ENCODE data around the gene EDEM3. TPM values are rescaled to one million over a fixed set of nuclear protein-coding genes. Genes with fewer than 3 reads are reported as not detected.
"Not testable (repeated sequence)": the region's sequence is repeated elsewhere in the genome, so short reads cannot be mapped to it uniquely, and the experiment has no call there.

The EDEM3 gene
- total RNA-seq, 1 experiment from 2014 or later = 42.3 TPM

- DNase-seq (ENCODE audit: low read depth) = no peak
Measured at GRCh38 chr1:184769241-184769640, 14.6 kb upstream of the EDEM3 start.

GRCh38 chr1:184768467-184768866 lies 13.8 kb upstream of the EDEM3 start:
- no peak for DNase-seq (ENCODE audit: low read depth)

GRCh38 chr1:184767591-184767990 lies 12.9 kb upstream of the EDEM3 start:
- no peak for DNase-seq (ENCODE audit: low read depth)

- no peak for DNase-seq (ENCODE audit: low read depth)
Measured at GRCh38 chr1:184764483-184764882, 9.8 kb upstream of the EDEM3 start.

- DNase-seq (ENCODE audit: low read depth) = not testable (repeated sequence)
Measured at GRCh38 chr1:184763520-184763919, 8.9 kb upstream of the EDEM3 start.

- DNase-seq (ENCODE audit: low read depth) = no peak
Measured at GRCh38 chr1:184761969-184762485, 7.4 kb upstream of the EDEM3 start.

GRCh38 chr1:184759651-184760050 lies 5.0 kb upstream of the EDEM3 start:
- DNase-seq (ENCODE audit: low read depth) = no peak

- no peak for DNase-seq (ENCODE audit: low read depth)
Measured at GRCh38 chr1:184759112-184759511, 4.5 kb upstream of the EDEM3 start.

- DNase-seq (ENCODE audit: low read depth) = no peak
Measured at GRCh38 chr1:184757891-184758290, 3.2 kb upstream of the EDEM3 start.

GRCh38 chr1:184757406-184757805 lies 2.7 kb upstream of the EDEM3 start:
- DNase-seq (ENCODE audit: low read depth) = no peak

GRCh38 chr1:184755226-184756065 lies 788 bp upstream of the EDEM3 start:
- DNase-seq (ENCODE audit: low read depth) = no peak

GRCh38 chr1:184753608-184754475 lies 816 bp downstream of the EDEM3 start:
- peak; percentile 21 for DNase-seq (ENCODE audit: low read depth)

GRCh38 chr1:184753117-184753516 lies 1.5 kb downstream of the EDEM3 start:
- no peak for DNase-seq (ENCODE audit: low read depth)

GRCh38 chr1:184752656-184753055 lies 2.0 kb downstream of the EDEM3 start:
- no peak for DNase-seq (ENCODE audit: low read depth)

- DNase-seq (ENCODE audit: low read depth) = no peak
Measured at GRCh38 chr1:184748740-184749139, 5.9 kb downstream of the EDEM3 start.

GRCh38 chr1:184747089-184747955 lies 7.3 kb downstream of the EDEM3 start:
- no peak for DNase-seq (ENCODE audit: low read depth)

GRCh38 chr1:184745929-184746638 lies 8.6 kb downstream of the EDEM3 start:
- DNase-seq (ENCODE audit: low read depth) = peak; percentile 6

- peak; percentile 6 for DNase-seq (ENCODE audit: low read depth)
Measured at GRCh38 chr1:184745110-184745509, 9.5 kb downstream of the EDEM3 start.

- DNase-seq (ENCODE audit: low read depth) = no peak
Measured at GRCh38 chr1:184743062-184743756, 11.4 kb downstream of the EDEM3 start.

- no peak for DNase-seq (ENCODE audit: low read depth)
Measured at GRCh38 chr1:184740344-184740743, 14.3 kb downstream of the EDEM3 start.
